GM19324 (cell line): Measurements from ENCODE around the gene AFF1.
"Not testable (repeated sequence)": the region's sequence is repeated elsewhere in the genome, so short reads cannot be mapped to it uniquely, and the experiment has no call there.

Experiments
- ATAC-seq: cut with Tn5 transposase; IDR thresholded peaks from one replicate; pipeline ENCODE4 v1.9.1; 2021; ENCODE audit warnings: mild to moderate bottlenecking, moderate library complexity; ENCODE audit not compliant: unreplicated experiment, low FRiP score

The AFF1 gene

DNA sequence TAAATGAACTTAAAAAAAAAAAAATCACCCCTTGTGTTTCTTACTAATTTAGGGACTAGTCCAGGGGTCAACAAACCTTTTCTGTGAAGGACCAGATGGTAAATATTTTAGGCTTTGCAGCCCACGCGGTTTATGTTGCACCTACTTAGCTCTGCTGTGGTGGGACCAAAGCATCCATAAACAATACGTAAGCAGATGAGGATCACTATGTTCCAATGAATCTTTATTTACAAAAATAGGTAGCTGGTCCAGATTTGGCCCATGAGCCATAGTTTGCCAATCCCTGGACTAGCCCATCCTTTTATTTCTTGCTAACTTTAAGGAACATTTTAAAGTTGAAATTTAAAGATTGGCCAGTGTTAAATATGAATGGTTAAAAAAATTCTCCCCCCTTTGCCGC is 95.3 kb downstream of the AFF1 start:
- no peak for ATAC-seq

DNA sequence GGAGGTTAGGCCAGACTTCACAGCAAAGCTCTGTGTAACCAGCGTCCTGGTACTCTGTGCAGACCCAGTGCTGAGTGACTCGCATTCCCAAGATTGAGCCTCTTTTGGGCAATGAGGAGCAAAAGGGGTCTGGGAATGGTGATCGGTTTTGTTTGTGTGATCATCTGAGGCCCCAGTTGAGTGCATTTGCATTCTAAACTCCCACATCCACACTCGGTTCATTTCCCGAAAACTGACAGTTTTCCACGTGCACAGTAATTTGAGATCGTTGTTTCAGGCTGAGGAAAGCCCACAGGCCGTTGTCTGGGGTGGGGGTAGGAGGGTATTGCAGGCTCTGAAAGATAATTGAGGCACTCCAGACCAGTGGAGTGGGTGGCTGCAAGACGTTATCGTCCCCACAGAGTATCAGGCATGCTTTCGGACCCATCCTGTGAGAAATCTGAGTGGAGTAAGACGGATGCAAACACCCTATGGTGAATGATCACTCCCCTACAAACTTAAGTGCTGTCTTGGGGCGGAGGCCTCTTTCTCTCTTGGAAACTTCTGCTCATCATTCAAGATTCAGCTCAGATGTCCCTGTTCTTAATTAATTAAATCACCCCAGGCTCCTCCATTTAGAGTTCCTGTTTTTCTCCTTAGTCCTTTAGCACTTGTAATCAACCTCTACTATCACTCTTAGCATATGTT is 96.1 kb downstream of the AFF1 start:
- ATAC-seq = no peak

DNA sequence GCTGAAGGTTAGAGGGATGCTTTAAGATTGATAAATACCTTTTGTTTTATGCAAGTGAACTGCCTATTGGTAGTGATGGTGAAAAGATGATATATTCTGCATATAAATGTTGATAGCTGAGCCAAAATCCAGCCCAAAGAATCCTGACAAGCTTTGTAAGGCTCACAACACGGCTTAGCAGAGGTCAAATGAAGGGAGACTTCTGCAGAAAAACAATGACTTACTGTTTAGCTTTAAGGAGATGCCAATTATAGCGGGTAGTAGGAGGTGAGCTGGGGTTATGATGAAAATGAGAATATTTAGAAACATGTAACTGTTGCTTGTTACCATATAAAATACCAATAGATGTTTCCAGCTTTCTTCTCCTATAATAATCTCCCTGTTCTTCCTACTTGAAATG is 97.1 kb downstream of the AFF1 start:
- ATAC-seq = no peak

DNA sequence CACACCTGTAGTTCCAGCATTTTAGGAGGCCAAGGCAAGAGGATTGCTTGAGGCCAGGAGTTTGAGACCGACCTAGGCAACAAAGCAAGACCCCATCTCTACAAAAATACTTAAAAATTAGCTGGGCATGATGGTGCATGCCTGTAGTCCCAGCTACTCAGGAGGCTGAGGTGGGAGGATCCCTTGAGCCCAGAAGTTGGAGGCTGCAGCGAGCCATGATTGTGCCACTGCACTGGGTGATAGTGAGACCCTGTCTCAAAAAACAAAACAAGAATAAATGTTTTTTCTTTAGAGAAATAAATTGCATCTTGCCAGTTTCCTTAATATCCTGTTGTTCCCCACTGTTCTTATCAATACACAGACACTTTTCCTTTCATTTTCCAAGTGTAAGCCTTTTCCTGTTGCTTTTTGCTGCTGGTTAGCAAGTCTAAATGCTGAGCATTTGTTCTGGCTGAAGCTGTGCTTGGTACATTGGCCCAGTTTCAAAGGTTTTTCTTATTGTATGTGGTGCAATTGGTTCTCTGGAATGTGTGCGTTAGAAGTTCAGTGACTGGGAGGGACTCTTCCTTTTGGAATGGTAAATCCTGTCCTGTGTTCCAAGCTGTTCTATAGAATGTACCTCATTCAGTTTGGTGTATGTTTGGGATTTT is 98.2 kb downstream of the AFF1 start:
- no peak for ATAC-seq

DNA sequence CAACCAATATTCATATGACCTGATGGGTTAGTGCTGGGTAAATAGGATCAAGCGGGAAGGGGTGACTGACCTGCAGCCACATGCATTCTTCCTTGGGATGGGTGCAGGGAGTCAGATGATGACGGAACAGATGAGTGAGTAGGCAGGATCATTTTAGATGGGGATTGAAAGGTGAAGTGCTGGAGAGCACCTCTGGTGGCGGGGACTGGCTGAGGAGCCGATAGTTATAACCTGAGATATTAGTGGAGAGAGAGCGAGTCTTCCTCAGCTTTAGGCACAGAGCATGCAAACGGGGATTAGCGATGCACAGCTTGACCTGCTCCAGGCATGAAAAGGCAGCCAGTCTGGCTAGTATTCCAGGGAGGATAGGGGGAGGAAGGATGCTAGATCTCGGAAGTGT is 99.1 kb downstream of the AFF1 start:
- no peak for ATAC-seq

DNA sequence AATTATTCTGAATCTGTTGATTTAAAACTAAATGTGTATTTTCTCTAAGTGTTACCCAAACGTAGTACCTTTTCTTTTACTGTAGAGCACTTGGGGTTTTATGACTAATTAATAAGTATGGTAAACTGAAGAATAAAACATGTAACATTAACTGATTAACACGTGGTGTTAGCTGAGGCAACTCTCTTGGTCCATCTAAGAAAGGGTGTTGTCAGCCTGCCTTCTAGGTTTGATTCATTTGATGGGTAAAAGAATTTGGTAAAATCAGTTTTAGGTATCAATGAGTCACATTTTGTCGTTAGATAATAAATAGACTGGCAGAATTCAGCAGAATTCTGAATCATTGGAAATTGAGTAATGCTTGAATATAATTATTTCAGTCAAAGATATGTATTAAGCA is 99.7 kb downstream of the AFF1 start:
- ATAC-seq = no peak

DNA sequence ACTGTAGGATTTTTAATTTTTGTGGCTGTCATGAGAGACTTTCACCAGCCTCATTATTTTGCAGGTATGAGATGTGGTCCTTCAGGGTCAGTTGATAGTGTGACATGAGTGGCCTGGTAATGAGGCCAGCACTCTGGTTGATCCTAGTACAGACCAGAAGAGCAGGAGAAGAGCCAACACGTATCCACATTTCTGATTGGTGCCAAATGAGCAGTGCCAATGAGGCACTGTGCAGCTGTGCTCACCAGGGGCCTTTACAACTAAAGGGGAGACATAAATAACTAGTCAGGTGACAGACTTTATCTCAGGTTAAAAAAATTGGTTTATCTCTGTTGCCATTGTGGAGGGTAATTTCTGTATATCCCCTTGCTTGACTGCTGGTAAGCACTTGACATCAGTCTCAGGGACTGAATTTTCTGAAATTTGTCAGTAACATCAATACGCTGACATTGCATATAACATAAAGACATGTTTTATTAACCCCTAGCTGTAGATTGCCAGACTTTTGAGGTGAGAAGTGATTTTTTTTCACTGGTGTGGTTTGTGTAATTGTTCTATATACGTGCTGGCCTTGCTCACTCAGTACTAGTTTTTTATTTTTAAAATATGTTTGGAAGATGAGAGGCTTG is 101.2 kb downstream of the AFF1 start:
- ATAC-seq = no peak

DNA sequence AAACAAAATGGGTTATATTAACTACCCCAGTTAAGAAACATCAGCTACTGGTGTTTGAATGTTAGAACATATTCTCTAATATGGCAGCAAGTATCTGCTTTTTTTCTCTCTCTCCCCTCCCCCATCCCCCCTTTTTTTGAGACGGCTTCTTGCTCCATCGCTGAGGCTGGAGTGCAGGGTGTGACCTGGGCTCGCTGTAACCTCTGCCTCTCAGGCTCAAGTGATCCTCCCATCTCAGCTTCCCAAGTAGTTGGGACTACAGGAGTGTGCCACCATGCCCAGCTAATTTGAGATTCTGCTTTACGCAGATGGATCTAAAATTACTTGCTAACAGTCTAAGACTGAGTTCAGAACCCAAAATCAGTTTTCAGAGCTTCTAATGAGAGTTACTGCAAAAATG is 101.9 kb downstream of the AFF1 start:
- ATAC-seq = no peak

DNA sequence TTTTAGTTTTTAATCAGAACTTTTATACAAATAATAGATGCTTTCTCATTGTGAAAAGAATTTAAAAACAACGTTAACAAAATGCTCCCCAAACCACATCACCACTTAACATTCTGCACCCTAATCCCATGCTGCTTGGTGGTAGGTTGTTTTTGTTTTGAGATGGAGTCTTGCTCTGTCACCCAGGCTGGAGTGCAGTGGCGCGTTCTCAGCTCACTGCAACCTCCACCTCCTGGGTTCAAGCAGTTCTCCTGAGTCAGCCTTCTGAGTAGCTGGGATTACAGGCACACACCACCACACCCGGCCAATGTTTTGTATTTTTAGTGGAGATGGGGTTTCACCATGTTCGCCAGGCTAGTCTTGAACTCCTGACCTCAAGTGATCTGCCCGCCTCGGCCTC is 102.4 kb downstream of the AFF1 start:
- ATAC-seq = not testable (repeated sequence)

DNA sequence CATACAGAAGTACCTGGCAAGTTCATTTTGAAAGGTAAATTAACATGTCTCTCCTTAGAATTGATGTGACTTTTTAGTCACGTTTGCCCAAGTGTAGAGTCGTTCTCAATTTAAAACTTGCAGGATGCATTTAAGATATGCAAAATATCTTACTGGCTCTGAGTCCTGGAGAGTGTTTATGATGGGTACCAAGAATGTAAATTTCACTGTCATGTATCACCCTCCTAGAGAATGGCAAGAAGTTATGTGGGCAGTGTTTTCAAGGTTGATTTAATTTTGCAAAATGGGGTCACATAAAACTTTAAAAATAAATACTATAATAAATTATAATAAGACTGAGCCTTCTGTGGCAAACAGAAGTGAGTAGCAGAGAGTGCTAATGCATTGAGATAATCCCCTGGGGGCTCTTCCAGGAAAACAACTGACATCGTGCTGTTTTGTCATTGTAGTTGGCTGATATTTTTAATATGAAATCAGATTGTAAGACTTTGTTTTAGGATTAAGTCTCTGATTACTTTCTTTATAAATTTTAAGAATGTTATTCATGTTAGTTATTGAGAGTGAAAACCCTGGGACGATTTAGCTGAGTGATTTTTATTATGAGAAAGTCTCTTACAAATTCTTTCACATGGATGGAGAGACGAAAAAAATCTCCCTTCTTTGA is 103.0 kb downstream of the AFF1 start:
- ATAC-seq = no peak

DNA sequence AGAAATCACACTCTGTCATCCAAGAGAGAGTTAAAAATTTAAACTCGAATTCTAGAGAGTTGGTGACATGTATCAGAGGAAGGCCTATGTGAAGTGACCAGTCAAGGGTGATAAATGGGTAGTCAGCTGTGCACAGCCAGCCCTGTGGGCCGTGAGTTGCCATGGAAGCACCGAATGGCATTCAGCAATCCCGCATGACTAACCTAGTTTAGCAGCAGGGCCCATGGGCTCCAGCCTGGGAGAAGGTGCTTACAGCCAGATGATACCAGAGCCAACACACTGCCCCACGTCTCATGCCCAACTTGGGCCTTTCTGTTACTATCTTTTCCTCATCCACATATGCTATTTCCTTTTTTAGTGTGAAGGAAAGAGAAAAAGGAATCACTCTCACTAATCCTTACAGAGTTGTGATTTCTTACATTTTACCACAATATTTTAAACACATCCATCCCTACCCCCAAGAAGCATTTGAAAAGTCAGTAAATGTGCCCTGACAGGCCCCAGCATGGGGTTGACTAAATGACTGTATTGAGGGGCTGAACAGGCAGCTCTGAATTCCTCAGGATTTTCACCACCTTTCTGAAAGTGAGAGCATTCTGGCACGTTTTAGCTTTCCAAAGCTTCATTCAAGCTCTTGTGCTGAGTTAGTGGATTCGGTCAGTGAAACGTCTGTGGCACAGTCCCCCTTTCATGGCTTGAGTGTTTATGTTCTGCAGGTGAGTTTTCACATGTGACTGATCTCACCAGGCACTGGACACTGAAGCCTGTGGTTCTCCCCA is 104.2 kb downstream of the AFF1 start:
- no peak for ATAC-seq

DNA sequence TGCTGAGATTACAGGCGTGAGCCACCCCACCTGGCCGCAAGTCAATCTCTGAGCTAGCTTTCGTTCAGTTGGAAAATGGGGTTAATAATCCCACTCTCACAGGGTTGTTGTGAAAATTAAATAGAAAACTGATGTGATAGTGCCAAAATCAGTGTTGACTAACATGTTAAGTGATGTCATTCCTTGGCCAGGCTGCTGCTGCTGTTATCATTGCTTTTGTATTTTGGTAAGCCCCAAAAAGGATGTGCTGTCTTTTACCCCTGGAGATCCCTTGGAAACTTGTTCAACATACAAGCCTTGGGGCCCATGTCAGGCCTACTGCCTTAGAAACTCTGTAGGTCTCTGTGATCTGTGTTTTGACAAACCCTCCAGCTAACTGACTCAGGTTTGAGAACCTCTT is 106.3 kb downstream of the AFF1 start:
- no peak for ATAC-seq

DNA sequence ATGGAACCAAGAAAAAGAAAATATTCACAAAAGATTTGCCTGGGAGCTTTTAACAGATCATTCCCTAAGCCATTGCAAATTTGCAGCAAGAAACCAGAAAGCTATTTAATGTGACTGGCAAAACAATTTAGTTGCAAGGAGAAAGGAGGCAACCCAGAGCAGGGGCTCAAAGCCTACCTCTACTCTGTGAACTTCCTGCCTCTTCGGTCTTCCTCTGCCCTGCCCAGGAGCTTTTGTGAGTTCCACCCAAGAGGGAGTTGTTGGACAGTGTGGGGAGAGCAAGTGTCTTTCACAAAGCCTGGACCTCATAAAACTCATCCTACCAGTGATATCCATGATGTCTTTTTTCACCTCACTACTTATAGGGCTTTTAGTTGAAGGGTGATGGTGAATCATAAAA is 107.4 kb downstream of the AFF1 start:
- no peak for ATAC-seq

DNA sequence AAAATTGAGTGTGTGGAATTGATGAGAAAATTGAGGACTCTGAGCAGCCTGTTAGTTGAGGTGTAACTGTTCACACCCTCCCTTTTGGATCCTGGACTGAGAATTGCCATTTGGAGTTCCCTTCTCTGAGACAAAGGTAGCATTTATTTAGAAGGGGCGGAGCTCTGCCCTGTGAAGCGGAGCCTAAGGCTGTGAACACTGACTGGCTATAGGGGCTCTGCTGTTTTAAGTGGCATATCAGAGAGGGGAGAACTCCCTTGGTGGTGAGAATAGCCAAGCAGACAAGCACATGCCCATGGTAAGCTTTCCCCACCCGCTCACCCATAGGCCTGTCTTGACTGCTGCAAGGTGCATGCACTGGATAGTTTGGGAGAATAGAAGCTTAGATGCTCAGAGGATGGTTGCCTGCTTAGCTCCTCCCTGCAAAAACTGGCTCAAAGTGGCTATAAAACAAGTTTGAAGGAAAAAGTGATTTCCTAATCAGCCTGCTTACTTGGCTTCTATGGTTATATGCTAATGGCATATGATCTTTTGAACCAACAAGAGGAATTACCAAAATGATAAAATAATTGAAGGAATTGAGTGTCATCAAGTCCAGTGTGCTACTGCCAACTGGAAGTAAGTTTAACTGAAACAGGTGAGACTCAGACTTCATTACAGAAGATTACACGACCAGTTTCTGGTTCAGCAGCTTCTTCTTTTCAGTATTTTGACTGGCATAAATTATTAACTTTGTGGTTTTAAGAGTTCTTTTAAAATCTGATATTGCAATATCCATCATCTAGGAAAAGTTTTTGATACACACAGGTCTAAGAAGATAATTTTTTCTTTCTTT is 108.4 kb downstream of the AFF1 start:
- peak; percentile 42 for ATAC-seq

DNA sequence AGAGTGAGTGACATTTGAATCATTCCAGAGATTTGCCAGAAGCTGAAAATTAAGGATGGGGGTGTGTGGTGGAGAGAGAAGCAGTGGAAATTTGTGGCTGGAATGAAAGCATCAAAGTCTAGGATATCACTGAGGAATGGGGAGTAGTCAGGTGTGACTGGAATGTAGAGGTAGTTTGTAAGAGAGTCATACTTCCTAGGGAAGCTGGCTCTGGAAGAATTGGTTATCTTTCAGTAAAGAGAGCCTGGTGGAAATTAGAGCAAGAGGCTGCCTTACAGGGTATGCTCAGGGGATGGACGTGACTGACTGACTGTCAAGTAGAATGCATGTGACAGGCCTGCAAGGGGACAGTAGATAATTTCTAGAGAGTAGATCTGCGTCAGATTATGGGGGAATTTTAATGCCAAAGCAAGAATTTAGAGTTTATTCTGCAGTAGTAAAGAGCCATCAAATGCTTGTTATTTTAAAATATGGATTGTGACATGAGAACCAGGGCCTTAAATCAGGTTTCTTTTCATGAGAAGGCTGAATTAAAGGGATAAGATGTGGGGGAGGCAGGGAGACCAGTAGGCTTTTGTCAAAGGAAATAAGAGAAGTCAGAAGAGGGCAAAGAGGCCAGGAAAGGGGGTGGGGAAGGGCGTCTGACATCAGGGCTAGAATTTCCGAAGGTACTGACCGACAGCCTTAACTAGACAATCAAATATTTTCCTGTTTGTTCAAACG is 109.9 kb downstream of the AFF1 start:
- no peak for ATAC-seq

DNA sequence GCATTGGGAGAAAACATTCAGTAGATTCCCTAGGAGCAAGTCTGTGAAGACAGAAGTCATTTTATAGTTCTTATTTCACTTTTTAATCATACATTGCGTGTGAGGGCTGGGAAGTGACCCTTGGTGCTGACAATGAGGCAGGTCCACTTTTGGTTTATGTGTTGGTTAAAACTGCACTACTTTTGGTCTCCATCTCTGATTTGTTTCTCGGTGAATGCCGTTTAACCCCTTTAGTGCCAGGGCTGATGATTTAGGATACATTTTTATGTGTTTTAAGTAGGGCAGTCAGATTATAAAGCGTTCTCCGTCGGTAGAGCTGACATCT is 110.4 kb downstream of the AFF1 start:
- ATAC-seq = no peak

DNA sequence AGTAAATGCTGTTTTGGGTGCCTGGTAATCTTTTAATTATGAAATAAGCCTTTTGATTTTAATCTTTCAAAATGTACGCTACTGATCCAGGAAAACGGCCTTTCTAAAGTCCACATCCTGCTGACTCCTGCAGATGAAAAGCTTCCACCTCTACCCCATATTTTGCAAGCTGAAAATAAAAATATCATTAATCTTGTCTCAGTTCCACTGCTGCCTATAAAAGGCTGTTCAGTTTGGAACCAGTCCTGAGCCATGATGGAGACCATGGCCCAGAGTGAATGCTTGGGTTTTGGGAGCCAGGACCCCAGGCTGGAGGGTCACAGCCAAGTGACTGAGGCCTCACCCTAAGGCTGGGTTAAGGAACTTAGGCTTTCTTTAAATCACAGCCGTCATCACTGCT is 110.8 kb downstream of the AFF1 start:
- no peak for ATAC-seq

DNA sequence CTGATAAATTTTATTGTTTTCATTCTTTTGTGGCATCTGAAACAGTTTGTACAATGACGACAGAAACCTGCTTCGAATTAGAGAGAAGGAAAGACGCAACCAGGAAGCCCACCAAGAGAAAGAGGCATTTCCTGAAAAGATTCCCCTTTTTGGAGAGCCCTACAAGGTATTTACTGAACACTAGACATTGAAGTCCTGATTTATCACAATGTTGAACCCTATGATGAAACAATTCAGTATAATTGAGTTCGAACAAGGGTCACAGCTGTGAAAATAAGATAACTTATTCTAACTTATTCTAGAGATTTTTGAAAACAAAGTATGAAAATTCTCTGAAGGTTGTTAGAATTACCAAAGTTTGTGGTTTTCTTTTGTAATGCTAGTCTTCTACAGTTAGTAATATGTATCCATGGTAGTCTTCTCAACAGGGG is 111.3 kb downstream of the AFF1 start:
- ATAC-seq = no peak

DNA sequence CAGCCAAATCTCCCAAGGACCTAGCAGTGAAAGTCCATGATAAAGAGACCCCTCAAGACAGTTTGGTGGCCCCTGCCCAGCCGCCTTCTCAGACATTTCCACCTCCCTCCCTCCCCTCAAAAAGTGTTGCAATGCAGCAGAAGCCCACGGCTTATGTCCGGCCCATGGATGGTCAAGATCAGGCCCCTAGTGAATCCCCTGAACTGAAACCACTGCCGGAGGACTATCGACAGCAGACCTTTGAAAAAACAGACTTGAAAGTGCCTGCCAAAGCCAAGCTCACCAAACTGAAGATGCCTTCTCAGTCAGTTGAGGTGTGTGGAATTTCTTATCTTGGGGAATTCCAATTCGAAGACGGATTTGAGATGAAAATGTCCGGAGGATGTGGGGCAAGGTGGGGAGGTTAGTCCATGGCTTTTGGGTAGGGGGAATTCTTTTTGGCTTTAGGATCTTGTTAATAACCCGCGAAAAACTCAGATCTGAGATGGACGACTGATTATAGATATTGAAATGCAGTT is 112.5 kb downstream of the AFF1 start:
- ATAC-seq = no peak
